ENCODE data around the gene AMBP. TPM values are rescaled to one million over a fixed set of nuclear protein-coding genes. Genes with fewer than 3 reads are reported as not detected.

AMBP gene
- total RNA-seq, 1 donor from 2014 or later, result 0.29 TPM

DNA sequence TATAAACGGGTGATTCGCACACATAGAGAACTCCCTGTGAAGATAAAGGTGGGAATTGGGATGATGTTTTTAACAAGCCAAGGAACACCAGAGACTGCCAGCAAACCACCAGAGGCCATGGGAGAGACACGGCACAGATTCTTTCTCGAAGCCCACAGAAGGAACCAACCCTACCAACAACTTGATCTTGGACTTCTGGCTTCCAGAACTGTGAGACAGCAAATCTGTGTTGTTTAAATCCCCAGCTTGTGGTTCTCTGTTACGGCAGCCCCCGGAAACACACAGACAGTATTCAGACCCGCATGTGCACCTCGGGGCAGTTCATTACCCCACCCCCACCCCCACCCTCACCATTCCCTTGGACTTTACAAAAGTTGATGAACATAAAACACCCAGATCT is 12.8 kb downstream of the AMBP start:
- Mint-ChIP-seq H3K4me1 (ENCODE audit: low read depth, unreplicated experiment) (no peaks in the 10 kb centered on the region), H3K27ac (ENCODE audit: unreplicated experiment) (no peak overlapping the region), H3K36me3 (ENCODE audit: unreplicated experiment) (peaks cover 5% of the 10 kb centered on the region), H3K27me3 (ENCODE audit: unreplicated experiment) (no peaks in the 10 kb centered on the region), H3K9me3 (ENCODE audit: unreplicated experiment) (peaks cover 5% of the 10 kb centered on the region), H3K4me3 (ENCODE audit: unreplicated experiment) (no peak overlapping the region)
- no peak for TF ChIP-seq CTCF (IDR thresholded peaks at IDR 0.05; ENCODE audit: partially characterized antibody, unreplicated experiment)
- no peak for DNase-seq

DNA sequence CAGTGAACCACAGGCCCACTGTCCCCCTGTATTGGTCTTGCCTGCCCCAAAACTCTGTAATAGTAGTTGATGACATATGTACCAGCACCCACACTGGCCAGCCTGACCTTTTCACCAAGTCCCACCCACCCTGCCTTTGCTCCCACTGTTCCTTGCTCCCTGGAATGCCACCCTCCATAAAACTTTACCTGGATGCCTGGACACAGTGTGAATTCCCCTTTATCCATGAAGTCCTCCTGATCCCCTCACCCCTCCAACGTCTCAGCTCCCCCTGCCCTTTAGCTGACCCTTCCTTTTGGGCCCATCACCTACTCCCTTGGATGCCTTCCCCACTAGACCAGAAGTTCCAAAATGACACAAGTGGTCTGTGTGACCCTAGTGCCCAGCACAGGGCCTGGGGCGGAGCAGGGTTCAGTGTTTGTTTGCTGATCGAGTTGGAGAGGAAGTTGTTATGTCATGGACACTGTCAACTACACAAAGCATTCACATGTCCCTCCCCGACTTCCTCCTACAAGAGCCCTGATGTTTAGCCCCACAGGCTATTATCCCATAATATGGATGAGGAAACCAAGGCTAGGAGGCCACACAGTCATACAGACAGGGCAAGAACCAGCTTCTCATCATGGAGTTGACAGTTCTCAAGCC is 16.1 kb downstream of the AMBP start:
- peaks cover 11% of the 10 kb centered on the region for H3K4me1 Mint-ChIP-seq (ENCODE audit: low read depth, unreplicated experiment)
- no peak for DNase-seq
- TF ChIP-seq CTCF (IDR thresholded peaks at IDR 0.05; ENCODE audit: partially characterized antibody, unreplicated experiment), result no peak
- H3K27ac Mint-ChIP-seq (ENCODE audit: unreplicated experiment), result no peak overlapping the region
- H3K4me3 Mint-ChIP-seq (ENCODE audit: unreplicated experiment), result no peak overlapping the region
- peaks cover 7% of the 10 kb centered on the region for H3K36me3 Mint-ChIP-seq (ENCODE audit: unreplicated experiment)
- peaks cover 5% of the 10 kb centered on the region for H3K9me3 Mint-ChIP-seq (ENCODE audit: unreplicated experiment)
- H3K27me3 Mint-ChIP-seq (ENCODE audit: unreplicated experiment), result no peaks in the 10 kb centered on the region

GRCh38 chr9:114061292-114061691 is 16.8 kb downstream of the AMBP start:
- DNase-seq, result no peak
- peaks cover 8% of the 10 kb centered on the region for H3K36me3 Mint-ChIP-seq (ENCODE audit: unreplicated experiment)
- no peak for TF ChIP-seq CTCF (IDR thresholded peaks at IDR 0.05; ENCODE audit: partially characterized antibody, unreplicated experiment)
- no peak overlapping the region for H3K27ac Mint-ChIP-seq (ENCODE audit: unreplicated experiment)
- peaks cover 5% of the 10 kb centered on the region for H3K9me3 Mint-ChIP-seq (ENCODE audit: unreplicated experiment)
- no peak overlapping the region for H3K4me3 Mint-ChIP-seq (ENCODE audit: unreplicated experiment)
- H3K27me3 Mint-ChIP-seq (ENCODE audit: unreplicated experiment), result peaks cover 2% of the 10 kb centered on the region
- peaks cover 11% of the 10 kb centered on the region for H3K4me1 Mint-ChIP-seq (ENCODE audit: low read depth, unreplicated experiment)

DNA sequence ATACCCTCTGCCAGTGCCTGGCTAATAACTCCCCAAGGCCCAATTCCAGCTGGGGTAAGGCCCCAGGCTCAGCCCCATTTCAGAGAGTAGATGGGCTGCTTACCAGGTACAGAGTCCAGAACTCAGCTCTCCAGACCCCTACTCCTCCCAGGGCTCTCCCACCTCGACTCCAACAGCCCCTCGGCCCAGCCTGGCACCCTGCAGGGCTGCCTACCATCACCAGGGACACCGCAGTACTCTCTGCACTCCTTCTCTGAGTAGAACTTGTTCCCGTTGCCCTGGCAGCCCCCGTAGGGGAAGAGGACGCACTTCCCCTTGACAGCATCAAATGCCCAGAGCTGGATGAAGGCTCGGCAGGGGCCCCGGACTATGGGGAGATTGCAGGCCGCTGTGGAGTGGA is 17.4 kb downstream of the AMBP start:
- H3K4me3 Mint-ChIP-seq (ENCODE audit: unreplicated experiment), result no peak overlapping the region
- no peak for TF ChIP-seq CTCF (IDR thresholded peaks at IDR 0.05; ENCODE audit: partially characterized antibody, unreplicated experiment)
- no peak for DNase-seq

GRCh38 chr9:114060070-114060469 is 18.0 kb downstream of the AMBP start:
- Mint-ChIP-seq H3K27me3 (ENCODE audit: unreplicated experiment) (peaks cover 2% of the 10 kb centered on the region), H3K4me1 (ENCODE audit: low read depth, unreplicated experiment) (peaks cover 16% of the 10 kb centered on the region), H3K9me3 (ENCODE audit: unreplicated experiment) (peaks cover 8% of the 10 kb centered on the region), H3K36me3 (ENCODE audit: unreplicated experiment) (peaks cover 8% of the 10 kb centered on the region), H3K4me3 (ENCODE audit: unreplicated experiment) (peak overlapping the region; percentile 44), H3K27ac (ENCODE audit: unreplicated experiment) (no peak overlapping the region)
- no peak for DNase-seq
- TF ChIP-seq CTCF (IDR thresholded peaks at IDR 0.05; ENCODE audit: partially characterized antibody, unreplicated experiment), result no peak

More for the DNA sequence above, 17.4 kb downstream of the AMBP start:
- H3K9me3 Mint-ChIP-seq (ENCODE audit: unreplicated experiment), result peaks cover 8% of the 10 kb centered on the region
- peaks cover 2% of the 10 kb centered on the region for H3K27me3 Mint-ChIP-seq (ENCODE audit: unreplicated experiment)
- peaks cover 14% of the 10 kb centered on the region for H3K4me1 Mint-ChIP-seq (ENCODE audit: low read depth, unreplicated experiment)
- H3K36me3 Mint-ChIP-seq (ENCODE audit: unreplicated experiment), result peaks cover 8% of the 10 kb centered on the region
- H3K27ac Mint-ChIP-seq (ENCODE audit: unreplicated experiment), result no peak overlapping the region

Data from glutamatergic neuron (in vitro differentiated cells).